HG02798 (cell line): ENCODE data around the gene CHN2.

ENCODE experiments used
- ATAC-seq: cut with Tn5 transposase; IDR thresholded peaks from one replicate; pipeline ENCODE4 v1.9.1; 2021; ENCODE audit warnings: mild to moderate bottlenecking; ENCODE audit not compliant: unreplicated experiment, poor library complexity

The CHN2 gene

GRCh38 chr7:29479301-29480200, 285.0 kb downstream of the CHN2 start:
- ATAC-seq, result no peak

DNA sequence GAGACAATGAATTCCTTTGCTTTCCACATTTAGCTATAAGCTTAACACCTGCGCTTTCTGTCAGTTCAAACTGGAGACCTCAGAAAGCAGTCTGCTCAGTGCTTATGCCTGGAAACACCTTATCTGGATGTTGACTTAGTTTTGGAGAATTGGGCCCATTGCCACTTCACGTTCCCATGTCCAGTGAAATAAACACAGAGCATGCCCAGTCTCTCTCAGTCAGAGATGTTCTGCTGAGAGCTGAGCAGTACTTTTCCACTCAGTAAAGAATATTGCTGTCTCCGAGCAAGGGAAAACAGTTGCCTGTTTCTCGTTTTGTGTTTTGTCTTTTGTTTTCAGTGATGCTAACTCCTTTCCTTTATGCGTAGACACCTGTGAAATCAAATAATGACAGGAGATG, 285.9 kb downstream of the CHN2 start:
- no peak for ATAC-seq

DNA sequence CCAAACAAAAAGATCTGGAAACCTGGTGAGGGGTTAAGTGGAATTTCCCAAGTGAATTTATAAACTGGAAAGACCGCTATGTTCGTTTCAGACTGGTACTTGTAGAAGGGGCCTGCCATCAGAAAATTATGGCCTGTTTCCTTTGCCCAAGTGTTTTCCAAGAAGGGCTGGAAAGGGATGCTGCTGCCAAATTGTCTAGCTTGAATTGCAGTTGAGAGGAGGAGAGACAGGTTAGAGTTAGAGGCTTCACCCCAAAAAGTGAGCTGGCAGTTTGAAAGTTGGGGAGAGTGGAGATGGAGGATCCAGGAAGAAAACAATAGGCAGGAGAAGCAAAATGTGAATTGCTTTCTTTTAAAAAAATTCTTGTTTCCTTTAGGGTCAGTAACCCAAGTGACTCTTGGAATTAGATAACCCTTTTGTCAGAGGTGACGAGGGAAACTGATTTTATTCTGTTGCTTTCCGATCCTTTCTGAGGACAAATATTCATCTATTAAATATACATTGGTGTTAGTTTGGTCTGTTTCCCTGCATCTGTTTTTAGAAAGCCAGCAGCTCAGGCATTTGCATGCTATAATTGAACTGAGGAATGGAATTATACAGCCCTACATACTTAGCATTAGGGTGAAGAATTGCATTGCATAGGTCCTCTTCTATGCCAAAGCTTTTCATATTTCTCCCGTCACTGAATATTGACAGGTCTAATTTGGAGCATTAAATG, 286.5 kb downstream of the CHN2 start:
- ATAC-seq, result no peak

DNA sequence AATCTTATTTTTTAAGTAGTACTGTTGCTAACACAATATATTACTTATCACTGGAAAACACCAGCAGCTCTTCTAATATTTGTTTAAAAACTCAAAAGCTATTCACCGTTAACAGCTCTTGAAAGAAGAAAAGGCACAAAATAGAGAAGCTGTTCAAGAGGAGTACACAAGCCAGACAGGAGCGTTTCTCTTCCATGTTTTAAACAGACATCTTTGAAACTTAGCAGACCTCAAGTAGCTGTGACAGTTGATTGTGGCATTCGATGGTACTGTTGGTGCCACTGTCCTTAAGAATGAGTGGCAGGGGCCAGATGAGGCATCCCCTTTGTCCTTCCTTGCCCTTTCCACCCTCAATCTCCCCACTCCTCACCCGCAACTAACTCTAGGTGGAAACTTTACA, 287.5 kb downstream of the CHN2 start:
- no peak for ATAC-seq

- no peak for ATAC-seq
Observed at GRCh38 chr7:29483219-29484104, 288.9 kb downstream of the CHN2 start.

DNA sequence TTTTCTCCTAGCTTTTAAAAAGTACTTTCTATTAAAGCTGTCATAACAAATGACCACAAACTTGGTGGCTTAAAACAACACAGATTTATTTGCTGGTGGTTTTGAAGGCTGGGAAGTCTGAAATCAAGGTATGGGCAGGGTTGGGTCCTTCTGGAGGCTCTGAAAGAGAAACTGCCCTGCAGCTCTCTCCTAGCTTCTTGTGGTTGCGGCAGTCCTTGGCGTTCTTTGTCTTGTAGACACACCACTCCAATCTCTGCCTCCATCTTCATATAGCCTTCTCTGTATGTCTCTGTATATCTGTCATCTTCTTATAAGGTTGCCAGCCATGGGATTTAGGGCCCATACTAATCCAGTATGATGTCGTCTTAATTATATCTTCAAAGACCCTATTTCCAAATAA, 289.7 kb downstream of the CHN2 start:
- no peak for ATAC-seq

GRCh38 chr7:29485339-29486190, 291.0 kb downstream of the CHN2 start:
- no peak for ATAC-seq

GRCh38 chr7:29486191-29486700, 291.7 kb downstream of the CHN2 start:
- no peak for ATAC-seq

GRCh38 chr7:29487424-29487823, 292.8 kb downstream of the CHN2 start:
- no peak for ATAC-seq

DNA sequence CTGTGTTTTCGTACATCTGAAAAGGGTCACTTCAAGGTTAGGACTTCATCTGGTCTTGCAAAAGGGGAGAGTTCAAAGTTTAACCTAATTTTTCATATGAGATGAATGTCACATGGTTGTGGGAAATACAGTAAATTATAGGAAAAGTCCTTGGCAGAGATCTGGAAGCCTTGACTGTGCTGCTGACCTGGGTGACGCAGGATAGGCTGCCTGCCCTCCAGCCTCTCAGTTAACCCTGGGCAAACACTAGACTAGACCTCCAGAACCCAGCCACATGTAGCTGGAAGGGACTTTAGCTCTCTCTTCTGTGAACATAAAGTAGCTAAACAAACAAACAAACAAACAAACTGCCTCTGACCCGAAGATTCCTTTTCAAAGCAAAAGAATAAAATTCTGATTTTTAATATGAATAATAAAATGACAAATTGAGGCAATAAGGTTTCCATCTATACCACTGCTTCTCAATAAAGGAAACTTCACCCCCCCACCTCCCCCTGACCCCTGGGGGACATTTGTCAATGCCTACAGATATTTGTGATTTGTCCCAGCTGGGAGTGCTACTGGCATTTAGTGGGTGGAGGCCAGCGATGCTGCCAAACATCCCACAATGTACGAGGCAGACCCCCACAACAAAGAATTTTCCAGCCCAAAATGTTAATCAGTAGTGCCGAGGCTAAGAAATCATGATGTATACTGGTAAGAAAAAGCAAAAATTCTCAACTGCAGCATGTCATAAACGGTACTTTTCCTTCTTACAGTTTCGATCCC, 293.8 kb downstream of the CHN2 start:
- ATAC-seq, result no peak

GRCh38 chr7:29488977-29489376, 294.4 kb downstream of the CHN2 start:
- ATAC-seq, result no peak

DNA sequence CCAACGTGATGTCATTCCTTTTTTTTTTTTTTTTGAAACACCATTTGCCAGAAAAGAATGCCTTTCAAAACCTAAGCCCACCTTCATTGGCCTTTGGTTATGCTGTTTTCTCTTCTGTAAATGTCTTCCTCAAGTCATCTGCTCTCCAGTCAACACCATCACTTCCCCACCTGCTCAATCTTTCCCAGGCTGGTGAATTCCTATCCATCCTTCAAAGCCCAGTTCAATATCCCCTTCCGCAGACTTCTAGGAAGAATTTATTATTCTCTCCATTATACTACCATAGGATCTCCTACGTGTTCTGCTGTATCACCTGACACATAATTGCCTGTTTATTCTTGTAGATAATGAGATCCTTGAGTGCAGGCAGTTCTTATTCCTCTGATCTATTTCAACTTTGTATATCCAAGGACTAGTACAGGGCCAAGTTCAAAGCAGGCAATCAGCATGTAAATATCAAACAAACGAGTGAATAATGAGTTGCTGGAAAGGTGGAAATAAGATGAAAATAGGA, 295.6 kb downstream of the CHN2 start:
- no peak for ATAC-seq

DNA sequence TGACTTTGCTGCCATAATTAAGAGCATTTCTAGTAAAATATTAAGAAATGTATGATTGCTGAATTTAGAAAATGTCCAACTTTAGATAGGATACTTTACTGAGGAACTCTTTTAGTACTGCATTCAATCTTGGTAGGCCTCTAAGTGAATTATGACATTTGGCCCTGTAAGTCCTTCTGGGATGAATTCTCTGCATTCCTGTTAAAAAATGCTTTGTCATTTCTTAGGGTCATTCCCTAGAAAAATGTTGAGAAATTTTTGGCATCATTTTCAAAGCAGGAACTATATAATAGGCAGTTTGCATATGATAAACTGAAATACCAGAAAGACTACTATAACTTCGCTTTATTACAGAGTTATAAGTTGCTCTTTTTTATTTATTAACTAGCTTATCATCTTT, 299.8 kb downstream of the CHN2 start:
- ATAC-seq, result no peak

DNA sequence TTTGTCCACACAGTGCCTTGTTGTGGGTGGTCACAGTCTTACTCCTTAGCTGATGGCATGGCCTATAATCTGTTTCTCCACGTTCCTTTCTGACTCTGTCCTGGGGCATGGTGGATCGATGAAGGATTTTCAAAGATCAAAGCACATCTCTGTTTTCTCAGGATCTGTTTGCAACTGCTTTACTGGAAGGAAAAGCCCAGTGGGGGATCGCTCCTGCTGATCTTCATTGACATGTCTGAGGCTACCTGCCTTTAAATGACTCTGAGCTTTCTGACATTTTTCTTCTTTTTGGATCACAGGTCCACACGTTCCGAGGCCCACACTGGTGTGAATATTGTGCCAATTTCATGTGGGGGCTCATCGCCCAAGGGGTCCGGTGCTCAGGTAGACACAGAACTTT, 301.1 kb downstream of the CHN2 start:
- no peak for ATAC-seq

DNA sequence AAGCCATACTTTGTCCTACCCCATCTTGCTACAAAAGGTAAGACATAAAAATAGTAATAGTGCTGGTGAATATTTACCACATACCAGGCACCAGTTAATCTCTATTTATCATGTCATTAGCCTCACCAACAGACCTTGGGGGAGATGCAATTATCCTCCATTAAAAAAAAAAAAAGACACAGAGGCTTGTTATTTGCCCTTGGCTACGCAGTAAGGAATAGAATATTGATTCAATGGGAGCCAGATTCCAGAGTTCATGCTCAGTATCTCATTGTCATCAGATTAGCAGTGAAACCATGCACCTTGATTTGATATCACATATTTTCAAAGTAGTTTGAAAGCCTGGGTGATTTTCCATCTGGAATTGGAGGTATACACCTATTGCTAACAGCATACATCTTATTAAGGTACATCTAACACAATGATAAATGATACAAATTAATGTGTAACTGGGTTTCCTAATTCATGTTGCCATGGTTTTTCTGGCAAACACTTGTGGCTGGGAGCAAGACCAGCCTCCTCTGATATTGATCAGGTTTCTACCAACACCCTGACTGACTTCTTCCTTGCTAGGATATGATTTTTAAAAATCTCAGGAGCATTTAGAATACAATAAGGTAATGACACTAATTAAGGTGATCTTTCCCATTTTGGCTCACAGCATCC, 301.9 kb downstream of the CHN2 start:
- no peak for ATAC-seq

DNA sequence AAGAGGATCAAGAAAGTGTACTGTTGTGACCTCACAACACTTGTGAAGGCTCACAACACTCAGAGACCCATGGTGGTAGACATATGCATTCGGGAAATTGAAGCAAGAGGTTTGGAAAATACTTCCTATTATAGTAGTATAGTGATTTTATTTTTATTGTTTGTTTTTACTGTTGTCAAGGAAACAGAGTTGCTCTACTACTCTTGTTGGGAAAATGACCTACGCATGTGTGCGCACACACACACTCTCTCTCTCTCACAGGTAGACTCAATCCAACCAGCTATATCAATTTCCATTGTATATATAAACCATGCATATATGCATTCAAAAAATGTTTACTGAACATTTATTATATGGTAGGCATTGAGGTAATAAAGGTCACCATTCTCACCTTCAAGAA, 305.4 kb downstream of the CHN2 start:
- ATAC-seq, result no peak

DNA sequence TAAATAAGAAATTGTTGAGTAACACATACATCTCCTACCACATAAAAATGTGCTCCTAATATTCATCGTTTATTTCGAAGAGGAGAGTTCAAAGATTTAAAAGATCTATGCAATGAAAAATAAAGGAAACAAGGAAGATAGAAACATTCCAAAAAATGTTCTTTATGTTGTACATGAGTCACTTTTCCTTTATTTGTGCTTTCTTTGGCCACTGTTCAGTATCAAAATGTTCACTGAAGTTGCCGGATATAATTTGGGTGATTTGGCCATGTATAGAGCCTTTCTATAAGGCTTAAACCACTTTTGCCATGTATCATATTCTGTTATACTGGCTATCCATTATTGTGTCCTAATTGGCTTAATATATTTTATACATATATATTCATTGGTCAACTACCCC, 306.1 kb downstream of the CHN2 start:
- no peak for ATAC-seq

GRCh38 chr7:29502133-29502532, 307.6 kb downstream of the CHN2 start:
- ATAC-seq, result no peak
